ENCODE data around the gene WEE1. TPM values are rescaled to one million over a fixed set of nuclear protein-coding genes. Genes with fewer than 3 reads are reported as not detected.
A peak's percentile ranks its signal among the peaks of the same experiment; 100 is the strongest.

The WEE1 gene
- total and polyA plus RNA-seq, 5 donors = 30.0 to 85.0 (median 53.5) TPM

GRCh38 chr11:9566561-9567063 is 6.9 kb upstream of the WEE1 start:
- peak; percentile 75 to 83 for ATAC-seq
- H3K27me3 ChIP-seq (ENCODE audit: control insufficient read depth, insufficient read depth) = no peaks in the 10 kb centered on the region

GRCh38 chr11:9567401-9567800 is 6.1 kb upstream of the WEE1 start:
- DNase-seq = no peak
- no peaks in the 10 kb centered on the region for H3K9me3 ChIP-seq (ENCODE audit: control insufficient read depth, low read length)
- H3K27ac ChIP-seq (ENCODE audit: low read length) = peak overlapping the region; percentile 90
- H3K4me1 ChIP-seq (ENCODE audit: control insufficient read depth, insufficient read depth, low read length) = peaks cover 9% of the 10 kb centered on the region
- intact Hi-C loops (cut with DNase I) = no loop called here
- 96% methylated on average over 5 of the region's 5 CpGs for WGBS
- H3K4me3 ChIP-seq (ENCODE audit: low read length) = no peak overlapping the region
- no peak for ATAC-seq
- no peaks in the 10 kb centered on the region for H3K27me3 ChIP-seq (ENCODE audit: control insufficient read depth, insufficient read depth)

More at GRCh38 chr11:9566561-9567063, 6.9 kb upstream of the WEE1 start:
- intact Hi-C loops (cut with DNase I) = no loop called here
- no peak for DNase-seq
- H3K27ac ChIP-seq (ENCODE audit: low read length) = peak overlapping the region; percentile 98
- no peak overlapping the region for H3K4me3 ChIP-seq (ENCODE audit: low read length)
- H3K9me3 ChIP-seq (ENCODE audit: control insufficient read depth, low read length) = no peaks in the 10 kb centered on the region
- H3K4me1 ChIP-seq (ENCODE audit: control insufficient read depth, insufficient read depth, low read length) = peaks cover 9% of the 10 kb centered on the region
- 51% methylated on average over 3 of the region's 3 CpGs for WGBS

- intact Hi-C loops (cut with DNase I) = no loop called here
- no peak for ATAC-seq
- WGBS = 59% methylated on average over 8 of the region's 8 CpGs
- Histone ChIP-seq H3K27ac (ENCODE audit: low read length) (peak overlapping the region; percentile 90), H3K4me1 (ENCODE audit: control insufficient read depth, insufficient read depth, low read length) (peaks cover 9% of the 10 kb centered on the region), H3K27me3 (ENCODE audit: control insufficient read depth, insufficient read depth) (no peaks in the 10 kb centered on the region), H3K4me3 (ENCODE audit: low read length) (no peak overlapping the region), H3K9me3 (ENCODE audit: control insufficient read depth, low read length) (no peaks in the 10 kb centered on the region)
- no peak for DNase-seq
Observed at GRCh38 chr11:9568161-9568853, 5.2 kb upstream of the WEE1 start.

- H3K27me3 ChIP-seq (ENCODE audit: control insufficient read depth, insufficient read depth) = no peaks in the 10 kb centered on the region
- peak overlapping the region; percentile 96 for H3K27ac ChIP-seq (ENCODE audit: low read length)
- peak; percentile 67 to 85 (median 71) for DNase-seq
- peak; percentile 58 to 62 for ATAC-seq
- 12% methylated on average over 7 of the region's 7 CpGs for whole genome bisulfite sequencing
- peaks cover 9% of the 10 kb centered on the region for H3K4me1 ChIP-seq (ENCODE audit: control insufficient read depth, insufficient read depth, low read length)
- intact Hi-C loops (cut with DNase I) = no loop called here
- H3K4me3 ChIP-seq (ENCODE audit: low read length) = no peak overlapping the region
- no peaks in the 10 kb centered on the region for H3K9me3 ChIP-seq (ENCODE audit: control insufficient read depth, low read length)
Observed at GRCh38 chr11:9568854-9569587, 4.4 kb upstream of the WEE1 start.

DNA sequence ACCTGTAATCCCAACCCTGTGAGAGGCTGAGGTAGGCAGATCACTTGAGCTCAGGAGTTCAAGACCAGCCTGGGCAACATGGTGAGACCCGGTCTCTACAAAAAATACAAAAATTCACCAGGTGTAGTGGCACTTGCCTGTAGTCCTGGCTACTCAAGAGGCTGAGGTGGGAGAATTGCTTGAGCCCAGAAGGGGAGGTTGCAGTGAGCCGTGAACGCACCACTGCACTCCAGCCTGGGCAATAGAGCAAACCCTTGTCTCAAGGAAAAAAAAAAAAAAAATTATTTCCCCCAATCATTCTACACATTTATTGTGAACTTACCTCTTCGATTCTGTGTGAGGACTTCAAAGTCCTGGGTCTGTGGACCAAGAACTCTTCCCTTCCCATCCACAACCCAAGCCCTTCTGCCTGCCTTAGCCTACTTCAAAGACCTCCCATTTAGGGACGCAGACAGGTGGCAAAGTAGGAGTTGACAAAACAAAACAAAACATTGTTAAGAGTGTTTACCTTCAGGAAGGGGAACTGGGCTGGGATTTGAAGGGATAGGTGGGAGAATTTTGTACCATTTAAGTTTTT is 3.8 kb upstream of the WEE1 start:
- Histone ChIP-seq H3K4me3 (ENCODE audit: low read length) (no peak overlapping the region), H3K9me3 (ENCODE audit: control insufficient read depth, low read length) (no peaks in the 10 kb centered on the region), H3K4me1 (ENCODE audit: control insufficient read depth, insufficient read depth, low read length) (peaks cover 9% of the 10 kb centered on the region), H3K27ac (ENCODE audit: low read length) (peak overlapping the region; percentile 96), H3K27me3 (ENCODE audit: control insufficient read depth, insufficient read depth) (no peaks in the 10 kb centered on the region)
- intact Hi-C loops (cut with DNase I) = loop anchor here in 1 of 4 donors (10.0 kb wide), 1 partner anchor 45 kb away; no protein-coding TSS in a partner anchor
- 97% methylated on average over 5 of the region's 5 CpGs for WGBS
- DNase-seq (no peak), ATAC-seq (no peak)

GRCh38 chr11:9570313-9571025 is 3.0 kb upstream of the WEE1 start:
- no peak overlapping the region for H3K27ac ChIP-seq (ENCODE audit: low read length)
- peaks cover 6% of the 10 kb centered on the region for H3K4me1 ChIP-seq (ENCODE audit: control insufficient read depth, insufficient read depth, low read length)
- ATAC-seq (no peak), DNase-seq (no peak)
- intact Hi-C loops (cut with DNase I) = loop anchor here in 1 of 4 donors (10.0 kb wide), 1 partner anchor 46 kb away; no protein-coding TSS in a partner anchor
- no peak overlapping the region for H3K4me3 ChIP-seq (ENCODE audit: low read length)
- H3K27me3 ChIP-seq (ENCODE audit: control insufficient read depth, insufficient read depth) = no peaks in the 10 kb centered on the region
- no peaks in the 10 kb centered on the region for H3K9me3 ChIP-seq (ENCODE audit: control insufficient read depth, low read length)
- 86% methylated on average over 9 of the region's 9 CpGs for WGBS

- Histone ChIP-seq H3K9me3 (ENCODE audit: control insufficient read depth, low read length) (no peaks in the 10 kb centered on the region), H3K27me3 (ENCODE audit: control insufficient read depth, insufficient read depth) (no peaks in the 10 kb centered on the region), H3K27ac (ENCODE audit: low read length) (no peak overlapping the region), H3K4me1 (ENCODE audit: control insufficient read depth, insufficient read depth, low read length) (peaks cover 5% of the 10 kb centered on the region), H3K4me3 (ENCODE audit: low read length) (no peak overlapping the region)
- intact Hi-C loops (cut with DNase I) = loop anchor here in 1 of 4 donors (10.0 kb wide), 1 partner anchor 46 kb away; no protein-coding TSS in a partner anchor
- WGBS = 92% methylated on average over 8 of the region's 8 CpGs
- DNase-seq = no peak
- no peak for ATAC-seq
Observed at GRCh38 chr11:9571071-9571762, 2.3 kb upstream of the WEE1 start.

GRCh38 chr11:9571763-9572115 is 1.7 kb upstream of the WEE1 start:
- DNase-seq = no peak
- no peaks in the 10 kb centered on the region for H3K9me3 ChIP-seq (ENCODE audit: control insufficient read depth, low read length)
- H3K4me3 ChIP-seq (ENCODE audit: low read length) = no peak overlapping the region
- peaks cover 5% of the 10 kb centered on the region for H3K4me1 ChIP-seq (ENCODE audit: control insufficient read depth, insufficient read depth, low read length)
- no peaks in the 10 kb centered on the region for H3K27me3 ChIP-seq (ENCODE audit: control insufficient read depth, insufficient read depth)
- intact Hi-C loops (cut with DNase I) = loop anchor here in 1 of 4 donors (10.0 kb wide), 1 partner anchor 47 kb away; no protein-coding TSS in a partner anchor
- whole genome bisulfite sequencing = 95% methylated on average over 6 of the region's 6 CpGs
- no peak overlapping the region for H3K27ac ChIP-seq (ENCODE audit: low read length)
- no peak for ATAC-seq

DNA sequence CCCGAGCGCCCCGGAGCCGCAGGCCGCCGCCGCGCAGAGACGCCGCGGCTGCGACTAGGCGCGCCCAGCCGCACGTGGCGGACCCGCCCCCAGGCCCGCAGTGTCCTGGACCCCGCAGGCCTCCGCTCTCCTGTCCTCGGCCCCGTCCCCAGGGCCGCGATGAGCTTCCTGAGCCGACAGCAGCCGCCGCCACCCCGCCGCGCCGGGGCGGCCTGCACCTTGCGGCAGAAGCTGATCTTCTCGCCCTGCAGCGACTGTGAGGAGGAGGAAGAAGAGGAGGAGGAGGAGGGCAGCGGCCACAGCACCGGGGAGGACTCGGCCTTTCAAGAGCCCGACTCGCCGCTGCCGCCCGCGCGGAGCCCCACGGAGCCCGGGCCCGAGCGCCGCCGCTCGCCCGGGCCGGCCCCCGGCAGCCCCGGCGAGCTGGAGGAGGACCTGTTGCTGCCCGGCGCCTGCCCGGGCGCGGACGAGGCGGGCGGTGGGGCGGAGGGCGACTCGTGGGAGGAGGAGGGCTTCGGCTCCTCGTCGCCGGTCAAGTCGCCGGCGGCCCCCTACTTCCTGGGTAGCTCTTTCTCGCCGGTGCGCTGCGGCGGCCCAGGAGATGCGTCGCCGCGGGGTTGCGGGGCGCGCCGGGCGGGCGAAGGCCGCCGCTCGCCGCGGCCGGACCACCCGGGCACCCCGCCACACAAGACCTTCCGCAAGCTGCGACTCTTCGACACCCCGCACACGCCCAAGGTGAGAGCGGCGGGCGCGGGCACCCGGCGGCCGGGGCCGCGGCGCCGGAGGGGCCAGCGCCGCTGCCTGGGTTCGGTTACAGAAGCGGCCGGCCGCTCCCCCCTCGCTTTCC is 528 bp downstream of the WEE1 start:
- intact Hi-C loops (cut with DNase I) = loop anchor here in 1 of 4 donors (10.0 kb wide), 1 partner anchor 49 kb away; no protein-coding TSS in a partner anchor

More for the DNA sequence above, 528 bp downstream of the WEE1 start:
- H3K4me3 ChIP-seq (ENCODE audit: low read length) = peak overlapping the region; percentile 86
- ATAC-seq = no peak
- peak; percentile 33 to 73 (median 68) for DNase-seq
- no peaks in the 10 kb centered on the region for H3K9me3 ChIP-seq (ENCODE audit: control insufficient read depth, low read length)
- peaks cover 5% of the 10 kb centered on the region for H3K4me1 ChIP-seq (ENCODE audit: control insufficient read depth, insufficient read depth, low read length)
- H3K27ac ChIP-seq (ENCODE audit: low read length) = peak overlapping the region; percentile 89
- under 1% methylated on average over 122 of the region's 122 CpGs for WGBS
- H3K27me3 ChIP-seq (ENCODE audit: control insufficient read depth, insufficient read depth) = no peaks in the 10 kb centered on the region

Measured in right cardiac atrium (tissue), 5 donors.